ENCODE measurements around the gene PPID.
"Not testable (repeated sequence)": the region's sequence is repeated elsewhere in the genome, so short reads cannot be mapped to it uniquely, and the experiment has no call there.

PPID gene

GRCh38 chr4:158729716-158730559 is 6.7 kb upstream of the PPID start:
- DNase-seq = peak; percentile 49

- no peak for DNase-seq
These were observed 5.0 kb upstream of the PPID start for GRCh38 chr4:158728236-158728635.

GRCh38 chr4:158726633-158727032 is 3.4 kb upstream of the PPID start:
- DNase-seq = no peak

DNA sequence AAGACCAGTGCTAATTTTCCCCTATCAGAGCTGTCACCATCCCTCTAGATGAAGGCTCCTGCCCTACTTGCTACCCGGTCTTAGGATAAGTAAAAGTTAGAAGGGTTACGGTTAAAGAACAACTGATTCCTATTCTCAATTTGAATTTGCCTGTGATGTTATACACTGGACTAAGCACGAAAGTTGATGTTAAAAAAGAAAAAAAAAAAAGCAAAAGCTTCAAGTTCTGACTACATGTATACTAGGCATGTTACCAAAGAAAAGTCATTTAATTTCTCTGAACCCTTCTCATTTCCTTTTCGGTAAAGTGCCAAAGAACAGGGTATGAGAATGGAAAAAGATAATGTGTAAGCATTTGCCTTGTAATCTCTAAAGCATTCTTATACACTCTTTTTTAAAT is 1.4 kb upstream of the PPID start:
- no peak for DNase-seq

GRCh38 chr4:158722291-158722916 is 792 bp downstream of the PPID start:
- no peak for DNase-seq

DNA sequence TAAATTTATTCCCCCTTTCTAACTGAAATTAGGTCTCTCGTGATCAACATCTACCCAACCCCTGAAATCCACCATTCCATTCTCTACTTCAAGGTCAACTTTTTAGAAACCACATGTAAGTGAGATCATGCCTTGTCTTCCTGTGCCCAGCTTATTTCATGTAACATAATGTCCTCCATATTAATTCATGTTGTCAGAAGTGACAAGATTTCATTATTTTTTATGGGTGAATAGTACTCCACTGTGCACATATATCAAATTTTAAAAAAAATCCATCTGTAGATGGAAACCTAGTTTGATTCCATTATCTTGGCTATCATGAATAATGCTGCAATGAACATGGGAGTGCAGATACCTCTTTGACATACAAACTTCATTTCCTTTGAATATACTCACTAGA is 1.5 kb downstream of the PPID start:
- DNase-seq = no peak

GRCh38 chr4:158715802-158716201 is 7.4 kb downstream of the PPID start:
- DNase-seq = no peak

GRCh38 chr4:158714937-158715336 is 8.3 kb downstream of the PPID start:
- DNase-seq = no peak

DNA sequence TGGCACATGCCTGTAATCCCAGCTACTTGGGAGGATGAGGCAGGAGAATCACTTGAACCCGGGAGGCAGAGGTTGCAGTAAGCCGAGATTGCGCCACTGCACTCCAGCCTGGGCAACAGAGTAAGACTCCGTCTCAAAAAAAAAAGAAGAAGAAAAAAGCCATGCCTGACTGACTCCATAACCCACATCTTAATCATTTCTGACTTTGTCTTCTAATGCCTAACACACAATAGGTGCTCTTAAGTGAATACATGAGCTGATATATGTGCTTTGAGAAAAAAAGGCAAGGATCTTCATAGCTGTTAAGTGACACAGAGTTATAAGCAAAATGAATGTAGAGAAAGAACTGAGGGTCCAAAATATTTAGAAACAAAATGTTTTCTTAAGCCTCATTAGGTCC is 10.6 kb downstream of the PPID start:
- DNase-seq = not testable (repeated sequence)

- DNase-seq = no peak
These were observed 12.4 kb downstream of the PPID start for GRCh38 chr4:158710814-158711213.

DNA sequence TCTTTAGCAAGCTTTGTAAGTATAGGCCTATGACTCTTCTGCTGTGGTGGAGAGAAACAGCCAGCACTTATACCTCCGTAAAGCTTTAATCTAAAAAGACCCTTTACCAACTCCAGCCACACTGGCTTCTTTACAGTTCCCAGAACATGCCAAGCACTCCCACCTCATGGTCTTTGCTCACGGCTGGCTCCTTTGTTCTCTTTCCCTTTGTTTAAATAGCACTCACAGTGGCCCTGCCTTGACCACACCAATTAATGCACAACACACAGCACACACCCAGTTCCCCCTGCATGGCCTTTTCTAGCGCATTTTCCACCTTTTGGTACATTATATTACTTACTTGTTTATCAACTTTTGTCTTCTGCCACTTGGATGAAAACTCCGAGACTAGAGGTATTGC is 18.9 kb downstream of the PPID start:
- no peak for DNase-seq

DNA sequence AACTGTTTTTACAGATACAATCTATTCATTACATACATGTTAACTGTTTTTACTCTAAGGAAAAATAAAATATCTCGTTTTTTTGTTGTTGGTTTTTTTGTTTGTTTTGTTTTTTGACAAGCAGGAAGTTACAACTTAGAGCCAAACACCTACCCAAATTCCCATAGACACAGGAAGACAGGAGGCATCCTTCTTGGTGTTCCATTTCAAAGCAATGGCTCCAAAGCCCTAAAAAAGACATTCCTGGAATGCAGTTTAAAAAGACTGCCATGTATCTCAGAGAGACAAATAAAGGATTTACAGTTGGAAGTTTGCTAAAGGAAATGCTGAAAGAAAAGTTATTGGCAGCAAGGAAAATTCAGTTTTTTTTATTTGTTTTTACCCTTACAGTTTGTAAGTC is 34.4 kb downstream of the PPID start:
- no peak for DNase-seq

DNA sequence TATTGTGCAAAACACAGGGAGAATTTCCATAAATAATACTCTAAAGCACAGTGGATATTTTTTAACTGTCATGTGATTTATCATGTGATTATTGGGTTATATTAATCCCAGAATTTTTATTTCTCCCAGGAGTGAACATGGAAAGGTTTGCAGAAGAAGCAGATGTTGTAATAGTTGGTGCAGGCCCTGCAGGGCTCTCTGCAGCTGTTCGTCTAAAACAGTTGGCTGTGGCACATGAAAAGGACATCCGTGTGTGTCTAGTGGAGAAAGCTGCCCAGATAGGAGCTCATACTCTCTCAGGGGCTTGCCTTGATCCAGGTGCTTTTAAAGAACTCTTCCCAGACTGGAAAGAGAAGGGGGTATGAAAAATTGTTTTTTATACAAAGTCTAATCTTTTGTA is 41.1 kb downstream of the PPID start:
- DNase-seq = no peak

- no peak for DNase-seq
These were observed 41.6 kb downstream of the PPID start for GRCh38 chr4:158681629-158682028.

DNA sequence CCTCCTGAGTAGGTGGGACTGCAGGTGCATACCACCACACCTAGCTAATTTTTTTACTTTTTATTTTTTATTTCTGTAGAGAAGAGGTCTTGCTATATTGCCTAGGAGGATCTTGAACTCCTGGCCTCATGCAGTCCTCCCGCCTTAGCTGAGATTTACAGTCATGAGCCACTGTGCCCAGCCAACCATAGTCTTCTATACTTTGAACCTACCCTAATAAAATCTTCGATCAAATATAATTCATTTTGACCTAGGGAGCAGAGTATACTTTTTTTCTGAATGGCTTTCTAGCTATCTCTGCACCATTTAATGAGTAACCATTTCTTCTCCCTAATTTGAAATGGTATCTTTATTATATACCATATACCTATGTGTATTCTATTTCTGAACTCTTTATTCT is 44.4 kb downstream of the PPID start:
- no peak for DNase-seq

DNA sequence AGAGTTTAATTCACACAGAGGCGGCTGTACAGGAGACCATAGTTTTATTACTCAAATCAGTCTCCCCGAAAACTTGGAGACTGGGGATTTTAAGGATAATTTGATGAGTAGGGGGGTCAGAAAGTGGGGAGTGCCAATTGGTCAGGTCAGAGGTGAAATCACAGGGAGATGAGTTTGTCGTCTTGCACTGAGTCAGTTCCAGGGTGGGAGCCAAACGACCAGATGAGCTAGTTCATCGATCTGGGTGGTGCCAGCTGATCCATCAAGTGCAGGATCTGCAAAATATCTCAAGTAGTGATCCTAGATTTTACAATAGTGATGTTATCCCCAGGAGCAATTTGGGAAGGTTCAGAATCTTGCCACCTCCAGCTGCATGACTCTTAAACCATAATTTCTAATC is 47.1 kb downstream of the PPID start:
- DNase-seq = no peak

DNA sequence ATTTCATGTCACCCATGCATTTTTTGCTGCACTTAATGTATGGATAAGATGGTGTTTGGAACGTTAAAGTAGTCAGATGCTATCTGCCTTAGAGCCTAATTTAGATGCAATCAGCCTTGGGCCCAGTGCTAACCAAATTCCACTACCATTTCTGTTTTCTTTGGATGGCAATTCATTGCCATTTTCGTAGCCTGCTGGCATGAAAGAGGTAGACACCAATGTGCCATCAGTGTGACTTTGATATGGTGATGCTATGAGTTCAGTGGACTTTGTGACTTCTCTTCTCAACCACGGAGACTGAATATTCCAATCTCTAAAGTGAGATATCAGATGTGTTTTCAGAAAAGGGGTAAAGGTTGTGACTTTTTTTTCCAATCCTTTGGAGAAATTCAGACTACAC is 49.6 kb downstream of the PPID start:
- DNase-seq = no peak

- peak; percentile 100 for DNase-seq
These were observed 51.0 kb downstream of the PPID start, which contains the start of gene ETFDH for GRCh38 chr4:158671915-158672806. Gene ETFDH, plus strand, starts transcription at chr4:158672296. Its CDS starts 161 bp downstream, at chr4:158672457.

DNA sequence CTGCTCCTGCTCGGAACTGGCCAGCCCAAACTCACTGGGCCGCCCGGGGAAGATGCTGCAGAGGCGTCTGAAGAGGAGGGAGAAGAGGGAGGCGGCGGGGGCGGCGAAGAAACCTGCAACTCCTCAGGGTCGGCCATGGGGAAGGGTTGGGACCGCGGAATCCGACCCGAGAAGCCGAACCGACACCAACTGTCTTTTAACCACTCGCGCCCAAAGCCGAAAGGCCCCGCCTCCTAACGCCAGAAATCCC is 51.6 kb downstream of the PPID start, which contains the start of gene C4orf46:
C4orf46 (minus strand) TSS at position 223 of the 250 bp plus-strand sequence; CDS start at position 137, 86 bp downstream.
- DNase-seq = no peak

DNA sequence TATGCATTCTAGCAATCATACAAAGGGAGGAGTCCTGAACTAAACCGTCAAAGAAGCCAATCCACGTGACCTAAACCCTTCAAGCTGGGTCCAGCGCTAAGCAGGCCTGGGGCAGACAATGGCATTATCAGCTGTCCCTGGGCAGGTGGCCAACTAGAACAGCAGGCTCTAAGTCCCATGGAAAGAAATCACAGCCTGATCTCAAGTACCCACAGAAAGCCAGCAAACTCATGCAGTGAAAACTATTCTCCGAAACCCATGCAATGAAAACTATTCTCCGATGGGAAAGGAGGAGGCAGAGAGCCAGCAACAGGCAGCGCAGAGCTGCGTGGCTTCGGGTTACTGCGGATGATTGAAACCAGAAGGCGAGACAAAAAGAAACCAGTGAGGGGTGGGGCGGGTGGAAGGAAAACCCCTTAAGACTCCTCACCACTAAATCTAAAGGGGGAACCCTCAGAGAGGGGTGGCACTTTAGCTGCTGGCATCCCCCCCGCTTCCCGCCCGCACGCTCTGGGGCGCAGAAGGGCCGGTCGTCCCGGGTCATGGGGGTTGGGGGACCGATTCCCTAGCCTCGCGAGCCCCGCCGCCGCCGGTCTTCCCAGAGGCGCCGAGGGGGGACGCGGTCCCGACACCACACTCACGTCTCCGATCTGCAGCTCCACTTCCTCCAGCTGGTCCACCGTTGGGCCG is 52.1 kb downstream of the PPID start:
- DNase-seq = peak; percentile 48

DNA sequence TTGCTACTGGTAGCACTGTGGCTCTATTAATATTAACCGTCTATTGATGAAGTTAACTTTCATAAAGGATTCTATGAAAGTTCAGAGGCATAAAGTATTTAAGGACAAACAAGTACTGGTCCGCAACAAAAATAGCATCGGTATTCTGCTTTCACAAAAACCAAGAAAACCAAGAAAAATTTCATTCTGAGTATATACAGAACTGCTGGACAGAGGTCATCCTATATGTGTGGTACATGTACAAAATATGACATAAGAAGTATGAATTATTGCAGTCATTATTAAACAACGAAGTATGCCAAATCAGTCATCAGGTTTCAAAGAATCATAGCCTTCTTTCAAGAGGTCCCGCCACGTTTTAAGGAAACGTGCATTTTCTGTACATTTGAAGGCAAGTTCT is 53.9 kb downstream of the PPID start:
- no peak for DNase-seq

DNA sequence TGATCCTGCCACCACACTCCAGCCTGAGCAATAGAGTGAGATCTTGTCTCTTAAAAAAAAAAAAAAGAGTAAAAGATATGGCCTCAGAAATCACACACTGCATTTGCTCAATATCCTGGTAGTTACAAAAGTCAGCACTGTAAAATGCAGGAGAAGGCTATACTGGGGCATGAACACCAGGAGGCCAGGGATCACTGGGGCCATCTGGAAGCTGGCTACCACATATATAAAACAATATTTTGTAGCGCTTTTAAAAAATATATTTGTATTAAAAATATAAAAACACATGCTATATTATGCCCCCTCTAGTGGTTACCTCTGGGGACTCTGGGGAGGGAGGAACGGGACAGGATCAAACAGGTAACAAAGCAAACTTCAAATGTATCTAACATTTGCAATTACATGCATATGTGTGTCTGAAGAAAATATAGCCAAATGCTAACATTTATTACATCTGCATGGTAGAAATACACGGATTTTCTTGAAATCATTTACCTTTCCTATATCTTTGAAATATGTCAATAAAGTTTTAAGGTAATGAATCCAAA is 55.5 kb downstream of the PPID start:
- DNase-seq = peak; percentile 27

GRCh38 chr4:158666892-158667291 is 56.3 kb downstream of the PPID start:
- DNase-seq = no peak
